K562 (cell line): ENCODE data around the gene PPDPF. TPM values are rescaled to one million over a fixed set of nuclear protein-coding genes. Genes with fewer than 3 reads are reported as not detected.

ENCODE experiments used
- ARID1B ChIP-seq: fragments of 450-650 bp; IDR thresholded peaks from 2 replicates; pipeline ENCODE4 v1.6.1; 2016; ENCODE audit warnings: antibody characterized with exemption, mild to moderate bottlenecking, inconsistent platforms
- CBFB ChIP-seq: sonication (generic); formaldehyde crosslinking; IDR thresholded peaks from 2 replicates; pipeline ENCODE4 v1.4.0; 2020; ENCODE audit warnings: mild to moderate bottlenecking, missing genetic modification reagents
- CHD4 ChIP-seq: fragments of 200-600 bp; sonication (generic); IDR thresholded peaks from 3 replicates; pipeline ENCODE4 v1.6.1; 2012; ENCODE audit warnings: low read depth, mild to moderate bottlenecking, mixed read lengths, low read length, inconsistent platforms; ENCODE audit not compliant: insufficient read depth, insufficient replicate concordance, poor library complexity, severe bottlenecking
- EWSR1 ChIP-seq: fragments of 450-650 bp; IDR thresholded peaks from 2 replicates; pipeline ENCODE4 v1.6.1; 2018; ENCODE audit warnings: borderline replicate concordance, mild to moderate bottlenecking, low read depth, moderate library complexity; ENCODE audit not compliant: partially characterized antibody
- FOXP1 ChIP-seq: sonication (generic); formaldehyde crosslinking; IDR thresholded peaks from 2 replicates; pipeline ENCODE4 v1.8.0; 2022; ENCODE audit warnings: mild to moderate bottlenecking, missing genetic modification reagents
- GATAD2B ChIP-seq: fragments of 450-650 bp; IDR thresholded peaks from 2 replicates; pipeline ENCODE4 v1.6.1; 2017; ENCODE audit warnings: mild to moderate bottlenecking, borderline replicate concordance
- GTF2A2 ChIP-seq: IDR thresholded peaks from 2 replicates; pipeline ENCODE4 v1.6.1; 2016; ENCODE audit warnings: mild to moderate bottlenecking, missing genetic modification characterization, missing compliant biosample characterization
- KAT2B ChIP-seq: IDR thresholded peaks from one replicate; pipeline ENCODE4 v1.6.1; 2012; ENCODE audit warnings: low read depth, mild to moderate bottlenecking, control low read depth, inconsistent platforms, low read length, moderate library complexity
- KDM2B ChIP-seq: fragments of 250-450 bp; sonication (Bioruptor Pico); IDR thresholded peaks from 2 replicates; pipeline ENCODE4 v1.8.0; 2021; ENCODE audit warnings: mild to moderate bottlenecking, moderate library complexity
- PCBP1 ChIP-seq: fragments of 200-400 bp; formaldehyde crosslinking; IDR thresholded peaks from 2 replicates; pipeline ENCODE4 v1.6.1; 2018; ENCODE audit warnings: mild to moderate bottlenecking, low read depth, low read length; ENCODE audit not compliant: poor library complexity, severe bottlenecking
- PKNOX1 ChIP-seq: fragments of 450-650 bp; IDR thresholded peaks from 2 replicates; pipeline ENCODE4 v1.6.1; 2016
- RB1 ChIP-seq: fragments of 450-650 bp; IDR thresholded peaks from 2 replicates; pipeline ENCODE4 v1.6.1; 2017; ENCODE audit warnings: low read depth, mild to moderate bottlenecking
- SREBF1 ChIP-seq: fragments of 150-350 bp; IDR thresholded peaks from 2 replicates; pipeline ENCODE4 v1.6.1; 2014; ENCODE audit warnings: antibody characterized with exemption, low read depth, low read length, borderline replicate concordance
- TCFL5 ChIP-seq: fragments of 250-450 bp; sonication (Bioruptor Pico); conservative IDR thresholded peaks from 2 replicates; pipeline ENCODE4 v1.6.1; 2021; ENCODE audit warnings: mild to moderate bottlenecking, moderate library complexity, matching md5 sums
- TEAD2 ChIP-seq: fragments of 450-650 bp; IDR thresholded peaks from 2 replicates; pipeline ENCODE4 v1.6.1; 2016; ENCODE audit warnings: missing genetic modification characterization, control low read depth, missing compliant biosample characterization
- THRAP3 ChIP-seq: fragments of 450-650 bp; IDR thresholded peaks from 2 replicates; pipeline ENCODE4 v1.6.1; 2016; ENCODE audit warnings: mild to moderate bottlenecking, inconsistent platforms, borderline replicate concordance
- ZFP30 ChIP-seq: fragments of 250-450 bp; sonication (Bioruptor Pico); IDR thresholded peaks from 2 replicates; pipeline ENCODE4 v1.8.0; 2022; ENCODE audit warnings: moderate library complexity, mild to moderate bottlenecking, inconsistent platforms, borderline replicate concordance
- ZFP36 ChIP-seq: fragments of 150-350 bp; IDR thresholded peaks from 2 replicates; pipeline ENCODE4 v1.6.1; 2018; ENCODE audit warnings: low read length, low read depth; ENCODE audit not compliant: partially characterized antibody
- ZNF23 ChIP-seq: fragments of 250-450 bp; sonication (Bioruptor Pico); IDR thresholded peaks from 2 replicates; pipeline ENCODE4 v1.4.0; 2020; ENCODE audit warnings: mild to moderate bottlenecking
- ZNF263 ChIP-seq: sonication (generic); formaldehyde crosslinking; IDR thresholded peaks from 2 replicates; pipeline ENCODE4 v1.8.0; 2022; ENCODE audit warnings: mild to moderate bottlenecking, missing genetic modification reagents, borderline replicate concordance
- ZNF324 ChIP-seq: fragments of 250-450 bp; sonication (Bioruptor Pico); IDR thresholded peaks from 2 replicates; pipeline ENCODE4 v1.4.0; 2020; ENCODE audit warnings: mild to moderate bottlenecking
- ZNF431 ChIP-seq: sonication (generic); formaldehyde crosslinking; IDR thresholded peaks from 2 replicates; pipeline ENCODE4 v1.8.0; 2022; ENCODE audit warnings: mild to moderate bottlenecking, missing genetic modification reagents
- ZNF699 ChIP-seq: fragments of 250-450 bp; sonication (Bioruptor Pico); IDR thresholded peaks from 2 replicates; pipeline ENCODE4 v1.8.0; 2021; ENCODE audit warnings: mild to moderate bottlenecking, moderate library complexity; ENCODE audit not compliant: insufficient replicate concordance
- ZNF764 ChIP-seq: fragments of 250-450 bp; sonication (Bioruptor Pico); IDR thresholded peaks from 2 replicates; pipeline ENCODE4 v1.4.0; 2020; ENCODE audit warnings: low read depth, mild to moderate bottlenecking, moderate library complexity
- ZNF79 ChIP-seq: fragments of 250-450 bp; sonication (Bioruptor Pico); IDR thresholded peaks from 2 replicates; pipeline ENCODE4 v1.4.0; 2020; ENCODE audit warnings: low read depth, mild to moderate bottlenecking, moderate library complexity
- polyA plus RNA-seq, 8 experiments: library from polyadenylated mRNA; depleted of rRNA in 4 of 8; stranded (reverse) in 5 of 8; unstranded in 3 of 8; fragments of >200 nt; fragmentation: Nextera tagmentation in 2 of 8; fragmentation: Illumina TruSeq in 1 of 8; extraction: Ambion mirVana in 2 of 8; extraction: Trizol in 1 of 8; gene quantifications; 2 replicates each; pipeline versions ENCODE4 v1.2.1 to v1.2.3, GENCODE V29; 2011 to 2014; ENCODE audit warnings: inconsistent platforms in 1 of 8, missing spikeins in 1 of 8
- total RNA-seq, 7 experiments: library from RNA; depleted of rRNA in 6 of 7; stranded (reverse); fragments of >200 nt in 6 of 7; fragmentation: Illumina TruSeq in 2 of 7; extraction: Trizol in 2 of 7; gene quantifications; 2 replicates each; pipeline versions ENCODE4 v1.2.1 to v1.2.3, GENCODE V29; 2011 to 2021; ENCODE audit warnings: low replicate concordance in 1 of 7
- TF ChIP-seq, protein P1 (sequence below): fragments of 450-650 bp; formaldehyde crosslinking; IDR thresholded peaks from 2 replicates; pipeline ENCODE4 v1.4.0; 2022; ENCODE audit warnings: mild to moderate bottlenecking, moderate library complexity
- TF ChIP-seq, protein P2 (sequence below), 2 experiments: fragments of 450-650 bp; conservative IDR thresholded peaks; 2 replicates each; pipeline ENCODE4 v1.6.1; 2017; ENCODE audit warnings: mild to moderate bottlenecking in 2 of 2, moderate library complexity in 2 of 2

Gene PPDPF
- total and polyA plus RNA-seq, 9 of the 15 experiments (the other 6 are each of a cell fraction or from before 2014, with no cell fraction given) = 0.77 to 233 (median 10.5) TPM

DNA sequence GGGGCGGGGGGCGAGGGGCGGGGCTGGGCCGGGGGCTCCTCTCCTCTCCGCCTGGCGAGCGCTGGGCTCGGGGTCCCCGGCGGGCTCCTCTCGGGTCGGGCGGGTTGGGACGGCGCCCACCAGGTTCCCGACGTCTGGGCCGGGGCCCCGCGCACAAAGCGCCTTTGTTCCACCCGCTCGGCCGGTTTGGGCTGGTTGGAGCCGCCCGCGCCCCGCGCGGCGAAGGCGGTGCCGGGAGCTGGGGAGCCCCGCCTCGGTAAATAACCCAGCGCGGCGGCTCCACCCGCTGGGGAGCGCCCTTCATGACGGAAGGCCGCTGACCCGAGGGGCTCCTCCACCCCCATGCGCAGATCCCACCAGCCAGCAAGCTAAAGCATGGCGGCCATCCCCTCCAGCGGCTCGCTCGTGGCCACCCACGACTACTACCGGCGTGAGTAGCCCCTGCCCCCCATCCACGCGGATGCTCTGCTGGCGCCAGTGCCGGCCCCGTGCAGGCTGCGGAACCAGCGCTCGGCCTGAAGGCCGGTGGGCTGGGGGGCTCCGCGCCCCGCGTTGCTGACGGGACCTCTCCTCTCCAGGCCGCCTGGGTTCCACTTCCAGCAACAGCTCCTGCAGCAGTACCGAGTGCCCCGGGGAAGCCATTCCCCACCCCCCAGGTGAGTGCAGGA is 503 bp downstream of the PPDPF start (continued):
- TF ChIP-seq ZNF23 (no peak), ZNF263 (CRISPR knock-in tag) (no peak), GTF2A2 (tag) (no peak; the same call in 1 of the 2 replicates), ZFP30 (CRISPR knock-in tag) (no peak), PKNOX1 (no peak), ARID1B (no peak), EWSR1 (no peak), ZNF324 (CRISPR knock-in tag) (no peak), ZNF764 (no peak), ZFP36 (no peak), KDM2B (no peak), ZNF431 (CRISPR knock-in tag) (no peak), PCBP1 (peak; percentile 82), KAT2B (peak; percentile 54), ZNF79 (CRISPR knock-in tag) (no peak), FOXP1 (CRISPR knock-in tag) (peak; percentile 72; the same call in 1 of the 2 replicates), CHD4 (no peak), CBFB (no peak), THRAP3 (no peak), GATAD2B (no peak), TCFL5 (CRISPR knock-in tag) (no peak), TEAD2 (tag) (no peak), ZNF699 (CRISPR knock-in tag) (no peak), SREBF1 (no peak), RB1 (peak; percentile 78)
- TF ChIP-seq, protein P1, sequence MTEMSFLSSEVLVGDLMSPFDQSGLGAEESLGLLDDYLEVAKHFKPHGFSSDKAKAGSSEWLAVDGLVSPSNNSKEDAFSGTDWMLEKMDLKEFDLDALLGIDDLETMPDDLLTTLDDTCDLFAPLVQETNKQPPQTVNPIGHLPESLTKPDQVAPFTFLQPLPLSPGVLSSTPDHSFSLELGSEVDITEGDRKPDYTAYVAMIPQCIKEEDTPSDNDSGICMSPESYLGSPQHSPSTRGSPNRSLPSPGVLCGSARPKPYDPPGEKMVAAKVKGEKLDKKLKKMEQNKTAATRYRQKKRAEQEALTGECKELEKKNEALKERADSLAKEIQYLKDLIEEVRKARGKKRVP (CRISPR knock-in tag) = no peak
- TF ChIP-seq, protein P2, sequence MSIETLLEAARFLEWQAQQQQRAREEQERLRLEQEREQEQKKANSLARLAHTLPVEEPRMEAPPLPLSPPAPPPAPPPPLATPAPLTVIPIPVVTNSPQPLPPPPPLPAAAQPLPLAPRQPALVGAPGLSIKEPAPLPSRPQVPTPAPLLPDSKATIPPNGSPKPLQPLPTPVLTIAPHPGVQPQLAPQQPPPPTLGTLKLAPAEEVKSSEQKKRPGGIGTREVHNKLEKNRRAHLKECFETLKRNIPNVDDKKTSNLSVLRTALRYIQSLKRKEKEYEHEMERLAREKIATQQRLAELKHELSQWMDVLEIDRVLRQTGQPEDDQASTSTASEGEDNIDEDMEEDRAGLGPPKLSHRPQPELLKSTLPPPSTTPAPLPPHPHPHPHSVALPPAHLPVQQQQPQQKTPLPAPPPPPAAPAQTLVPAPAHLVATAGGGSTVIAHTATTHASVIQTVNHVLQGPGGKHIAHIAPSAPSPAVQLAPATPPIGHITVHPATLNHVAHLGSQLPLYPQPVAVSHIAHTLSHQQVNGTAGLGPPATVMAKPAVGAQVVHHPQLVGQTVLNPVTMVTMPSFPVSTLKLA (conservative IDR thresholded peaks at IDR 0.05) = peak; percentile 49 to 68
